ENCODE results near the gene SEPSECS.
A peak's percentile ranks its signal among the peaks of the same experiment; 100 is the strongest.

SEPSECS gene

DNA sequence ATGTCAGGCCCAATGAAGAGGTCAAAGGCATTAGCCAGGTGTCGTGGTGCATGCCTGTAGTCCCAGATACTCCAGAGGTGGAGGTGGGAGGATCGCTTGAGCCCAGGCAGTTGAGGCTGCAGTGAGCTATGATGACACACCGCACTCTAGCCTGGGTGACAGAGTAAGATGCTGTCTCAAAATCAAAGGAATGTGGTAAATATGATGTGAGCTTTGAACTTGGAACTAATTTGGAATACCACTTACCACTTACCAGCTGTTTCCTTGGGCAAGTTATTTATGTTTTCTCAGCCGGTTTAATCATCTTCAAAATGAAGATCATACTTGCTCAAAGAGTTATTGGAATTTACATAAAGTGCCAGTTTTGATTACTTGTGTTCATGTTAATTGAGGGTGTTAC lies 23.8 kb upstream of the SEPSECS start:
- Histone ChIP-seq H3K18ac (ENCODE audit: low read length) (no peak overlapping the region), H3K27me3 (ENCODE audit: insufficient read depth, low read length, poor library complexity) (no peaks in the 10 kb centered on the region)
- WGBS (ENCODE audit: extremely low coverage, insufficient coverage, low lambda C conversion rate) = no CpG with 5 or more reads among the region's 4 CpGs

DNA sequence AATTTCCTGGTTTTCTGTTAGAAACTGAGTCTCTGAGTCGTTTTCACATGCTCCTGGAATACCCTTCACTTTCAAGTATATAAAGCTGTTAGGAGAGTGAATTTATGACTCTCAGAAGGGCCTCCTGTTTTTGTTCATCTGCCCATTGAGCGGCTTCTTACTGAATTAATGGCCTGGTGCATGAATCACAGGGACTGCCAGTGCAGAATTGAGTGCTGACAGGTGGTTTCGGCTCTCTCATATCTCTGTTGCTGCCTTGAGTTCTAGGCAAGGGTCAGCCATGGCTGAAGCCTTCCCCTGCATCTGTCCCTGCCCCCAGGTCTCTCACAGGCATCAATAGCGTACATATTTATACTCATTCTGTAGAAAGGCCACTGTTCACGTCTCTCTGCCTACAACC lies 22.7 kb upstream of the SEPSECS start:
- no peak overlapping the region for H2BK5ac ChIP-seq (ENCODE audit: low read length)
- no peak overlapping the region for H3K27ac ChIP-seq (ENCODE audit: low read depth, low read length)
- H3K4me3 ChIP-seq (ENCODE audit: low read length) = no peak overlapping the region
- H2BK15ac ChIP-seq (replicated peaks; ENCODE audit: low read depth) = no peak overlapping the region
- no peak overlapping the region for H3K18ac ChIP-seq (ENCODE audit: low read length)
- H3K23ac ChIP-seq (ENCODE audit: low read length) = no peak overlapping the region
- H3K79me2 ChIP-seq (ENCODE audit: control insufficient read depth, insufficient read depth, low read length) = no peaks in the 10 kb centered on the region
- no peak overlapping the region for H3K4me2 ChIP-seq (ENCODE audit: low read length)
- no peak overlapping the region for H3K4ac ChIP-seq (ENCODE audit: low read depth, low read length)
- no peak overlapping the region for H3K9ac ChIP-seq (ENCODE audit: low read length)
- H3K56ac ChIP-seq (ENCODE audit: low read length) = no peak overlapping the region
- H4K5ac ChIP-seq (ENCODE audit: low read length) = no peak overlapping the region
- H2AK5ac ChIP-seq (ENCODE audit: low read length) = no peak overlapping the region
- WGBS (ENCODE audit: extremely low coverage, insufficient coverage, low lambda C conversion rate) = no CpG with 5 or more reads among the region's 5 CpGs
- DNase-seq = no peak
- no peak overlapping the region for H2BK120ac ChIP-seq (ENCODE audit: low read depth, low read length)
- no peak overlapping the region for H4K8ac ChIP-seq (ENCODE audit: low read depth, low read length)
- peaks cover 2% of the 10 kb centered on the region for H3K4me1 ChIP-seq (ENCODE audit: control insufficient read depth, low read depth, low read length)
- H3K27me3 ChIP-seq (ENCODE audit: insufficient read depth, low read length, poor library complexity) = no peaks in the 10 kb centered on the region
- no peaks in the 10 kb centered on the region for H3K79me1 ChIP-seq (ENCODE audit: low read length)
- H3K36me3 ChIP-seq (ENCODE audit: control insufficient read depth, insufficient read depth, low read length) = no peaks in the 10 kb centered on the region

More for the DNA sequence above, 23.8 kb upstream of the SEPSECS start:
- no peak overlapping the region for H3K27ac ChIP-seq (ENCODE audit: low read depth, low read length)
- H2BK120ac ChIP-seq (ENCODE audit: low read depth, low read length) = no peak overlapping the region
- no peak overlapping the region for H3K9ac ChIP-seq (ENCODE audit: low read length)
- no peak overlapping the region for H3K4me3 ChIP-seq (ENCODE audit: low read length)
- no peak overlapping the region for H3K23ac ChIP-seq (ENCODE audit: low read length)
- no peak overlapping the region for H3K4ac ChIP-seq (ENCODE audit: low read depth, low read length)
- no peaks in the 10 kb centered on the region for H3K36me3 ChIP-seq (ENCODE audit: control insufficient read depth, insufficient read depth, low read length)
- H3K56ac ChIP-seq (ENCODE audit: low read length) = no peak overlapping the region
- DNase-seq = peak; percentile 13
- H4K5ac ChIP-seq (ENCODE audit: low read length) = no peak overlapping the region
- peaks cover 2% of the 10 kb centered on the region for H3K4me1 ChIP-seq (ENCODE audit: control insufficient read depth, low read depth, low read length)
- no peak overlapping the region for H4K8ac ChIP-seq (ENCODE audit: low read depth, low read length)
- H2BK5ac ChIP-seq (ENCODE audit: low read length) = no peak overlapping the region
- H2AK5ac ChIP-seq (ENCODE audit: low read length) = no peak overlapping the region
- no peak overlapping the region for H3K4me2 ChIP-seq (ENCODE audit: low read length)
- no peaks in the 10 kb centered on the region for H3K79me2 ChIP-seq (ENCODE audit: control insufficient read depth, insufficient read depth, low read length)
- no peak overlapping the region for H2BK15ac ChIP-seq (replicated peaks; ENCODE audit: low read depth)
- H3K79me1 ChIP-seq (ENCODE audit: low read length) = no peaks in the 10 kb centered on the region

DNA sequence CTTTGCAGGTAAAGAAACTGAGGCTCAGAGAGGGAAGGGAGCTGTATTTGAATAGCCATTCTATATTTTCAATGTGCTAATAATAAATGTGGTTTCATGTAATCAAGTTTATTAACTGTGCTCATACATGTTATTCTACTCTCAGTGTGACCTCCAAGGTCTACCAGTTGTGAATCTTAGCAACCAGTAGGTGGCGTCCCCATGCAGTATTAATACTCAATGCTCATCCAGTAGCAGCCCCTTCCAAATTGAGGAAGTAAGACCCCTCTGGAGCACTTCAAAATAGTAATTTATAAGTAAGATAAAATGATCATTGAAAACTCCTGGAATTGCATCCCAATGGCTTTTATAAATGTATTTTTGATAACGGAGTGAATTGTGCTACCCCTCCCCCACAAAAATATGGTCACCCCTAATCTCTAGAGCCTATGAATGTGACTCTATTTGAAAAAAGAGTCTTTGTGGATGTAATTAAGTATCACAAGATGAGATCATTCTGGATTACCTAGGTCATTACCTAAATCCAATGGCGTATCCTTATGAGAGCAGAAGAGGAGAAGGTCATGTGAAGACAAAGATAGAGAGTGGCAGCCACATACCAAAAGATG lies 20.4 kb upstream of the SEPSECS start:
- Histone ChIP-seq H3K23ac (ENCODE audit: low read length) (no peak overlapping the region), H4K8ac (ENCODE audit: low read depth, low read length) (no peak overlapping the region), H3K79me1 (ENCODE audit: low read length) (no peaks in the 10 kb centered on the region), H3K18ac (ENCODE audit: low read length) (no peak overlapping the region), H3K4ac (ENCODE audit: low read depth, low read length) (no peak overlapping the region), H3K4me3 (ENCODE audit: low read length) (no peak overlapping the region), H3K4me2 (ENCODE audit: low read length) (no peak overlapping the region), H3K27me3 (ENCODE audit: insufficient read depth, low read length, poor library complexity) (no peaks in the 10 kb centered on the region), H2BK5ac (ENCODE audit: low read length) (no peak overlapping the region), H3K79me2 (ENCODE audit: control insufficient read depth, insufficient read depth, low read length) (no peaks in the 10 kb centered on the region), H2BK120ac (ENCODE audit: low read depth, low read length) (no peak overlapping the region), H3K56ac (ENCODE audit: low read length) (no peak overlapping the region), H3K36me3 (ENCODE audit: control insufficient read depth, insufficient read depth, low read length) (no peaks in the 10 kb centered on the region), H2BK15ac (replicated peaks; ENCODE audit: low read depth) (no peak overlapping the region), H4K5ac (ENCODE audit: low read length) (no peak overlapping the region), H3K9ac (ENCODE audit: low read length) (no peak overlapping the region), H3K4me1 (ENCODE audit: control insufficient read depth, low read depth, low read length) (peaks cover 2% of the 10 kb centered on the region), H3K27ac (ENCODE audit: low read depth, low read length) (no peak overlapping the region), H2AK5ac (ENCODE audit: low read length) (no peak overlapping the region)
- no CpG with 5 or more reads among the region's 3 CpGs for WGBS (ENCODE audit: extremely low coverage, insufficient coverage, low lambda C conversion rate)
- DNase-seq = peak; percentile 74

GRCh38 chr4:25178838-25179261 lies 18.6 kb upstream of the SEPSECS start:
- Histone ChIP-seq H3K18ac (ENCODE audit: low read length) (no peak overlapping the region), H2AK5ac (ENCODE audit: low read length) (no peak overlapping the region), H2BK120ac (ENCODE audit: low read depth, low read length) (no peak overlapping the region), H3K4me3 (ENCODE audit: low read length) (no peak overlapping the region), H4K5ac (ENCODE audit: low read length) (no peak overlapping the region), H3K27ac (ENCODE audit: low read depth, low read length) (no peak overlapping the region), H2BK5ac (ENCODE audit: low read length) (no peak overlapping the region), H4K8ac (ENCODE audit: low read depth, low read length) (no peak overlapping the region), H3K36me3 (ENCODE audit: control insufficient read depth, insufficient read depth, low read length) (no peaks in the 10 kb centered on the region), H3K4me2 (ENCODE audit: low read length) (no peak overlapping the region), H3K27me3 (ENCODE audit: insufficient read depth, low read length, poor library complexity) (no peaks in the 10 kb centered on the region), H3K23ac (ENCODE audit: low read length) (no peak overlapping the region), H3K56ac (ENCODE audit: low read length) (no peak overlapping the region), H3K79me2 (ENCODE audit: control insufficient read depth, insufficient read depth, low read length) (no peaks in the 10 kb centered on the region), H3K9ac (ENCODE audit: low read length) (no peak overlapping the region), H3K4me1 (ENCODE audit: control insufficient read depth, low read depth, low read length) (peaks cover 2% of the 10 kb centered on the region), H2BK15ac (replicated peaks; ENCODE audit: low read depth) (no peak overlapping the region), H3K4ac (ENCODE audit: low read depth, low read length) (no peak overlapping the region), H3K79me1 (ENCODE audit: low read length) (no peaks in the 10 kb centered on the region)
- no peak for DNase-seq
- WGBS (ENCODE audit: extremely low coverage, insufficient coverage, low lambda C conversion rate) = no CpG with 5 or more reads among the region's 3 CpGs

DNA sequence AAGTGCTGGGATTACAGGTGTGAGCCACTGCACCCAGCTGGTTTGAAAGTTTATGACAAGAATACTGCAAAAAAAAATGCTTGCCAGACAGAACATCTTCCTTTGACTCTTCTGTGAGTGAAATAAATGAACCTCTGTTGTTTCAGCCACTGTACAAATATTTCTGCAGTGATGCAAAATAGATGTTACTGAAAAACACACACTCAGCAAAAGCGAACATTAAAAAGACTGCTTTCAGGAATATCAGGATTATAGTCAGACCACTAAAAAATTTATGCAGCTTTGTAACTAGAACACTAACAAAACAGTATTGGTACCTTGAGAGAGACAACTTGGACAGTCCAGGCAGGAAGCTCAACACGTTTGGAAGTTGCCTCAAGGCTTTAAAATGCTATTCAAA lies 16.9 kb upstream of the SEPSECS start:
- H3K4ac ChIP-seq (ENCODE audit: low read depth, low read length) = no peak overlapping the region
- no peak overlapping the region for H3K27ac ChIP-seq (ENCODE audit: low read depth, low read length)
- H3K56ac ChIP-seq (ENCODE audit: low read length) = no peak overlapping the region
- no peak overlapping the region for H3K9ac ChIP-seq (ENCODE audit: low read length)
- no CpG with 5 or more reads among the region's 2 CpGs for WGBS (ENCODE audit: extremely low coverage, insufficient coverage, low lambda C conversion rate)
- no peak overlapping the region for H3K4me3 ChIP-seq (ENCODE audit: low read length)
- H3K79me1 ChIP-seq (ENCODE audit: low read length) = no peaks in the 10 kb centered on the region
- H3K23ac ChIP-seq (ENCODE audit: low read length) = no peak overlapping the region
- H2AK5ac ChIP-seq (ENCODE audit: low read length) = no peak overlapping the region
- H3K4me2 ChIP-seq (ENCODE audit: low read length) = no peak overlapping the region
- H3K36me3 ChIP-seq (ENCODE audit: control insufficient read depth, insufficient read depth, low read length) = no peaks in the 10 kb centered on the region
- no peaks in the 10 kb centered on the region for H3K4me1 ChIP-seq (ENCODE audit: control insufficient read depth, low read depth, low read length)
- no peak overlapping the region for H4K5ac ChIP-seq (ENCODE audit: low read length)
- no peak overlapping the region for H2BK120ac ChIP-seq (ENCODE audit: low read depth, low read length)
- H3K18ac ChIP-seq (ENCODE audit: low read length) = no peak overlapping the region
- H2BK15ac ChIP-seq (replicated peaks; ENCODE audit: low read depth) = no peak overlapping the region
- H3K27me3 ChIP-seq (ENCODE audit: insufficient read depth, low read length, poor library complexity) = no peaks in the 10 kb centered on the region
- no peak for DNase-seq
- no peaks in the 10 kb centered on the region for H3K79me2 ChIP-seq (ENCODE audit: control insufficient read depth, insufficient read depth, low read length)
- H2BK5ac ChIP-seq (ENCODE audit: low read length) = no peak overlapping the region
- no peak overlapping the region for H4K8ac ChIP-seq (ENCODE audit: low read depth, low read length)

DNA sequence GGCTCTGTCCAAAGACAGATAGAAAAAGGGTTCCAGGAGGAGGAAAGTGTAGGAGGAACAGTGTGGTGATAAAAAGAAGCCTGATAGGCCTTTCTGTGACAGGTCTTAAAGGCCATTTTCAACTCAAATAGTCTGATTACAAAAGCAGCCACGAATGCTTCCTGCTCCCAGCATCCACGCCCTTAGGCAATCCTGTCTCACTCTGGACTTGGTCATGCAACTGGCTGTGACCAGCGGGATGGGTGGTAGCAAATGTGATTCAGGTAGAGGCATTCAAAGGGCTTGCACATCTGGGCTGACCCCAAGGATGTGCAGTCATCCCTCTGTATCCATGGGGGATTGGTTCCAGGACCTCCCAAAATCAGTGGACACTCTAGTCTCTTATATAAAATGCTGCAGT lies 14.4 kb upstream of the SEPSECS start:
- Histone ChIP-seq H2BK15ac (replicated peaks; ENCODE audit: low read depth) (no peak overlapping the region), H3K56ac (ENCODE audit: low read length) (no peak overlapping the region), H3K79me1 (ENCODE audit: low read length) (no peaks in the 10 kb centered on the region), H3K23ac (ENCODE audit: low read length) (no peak overlapping the region), H4K5ac (ENCODE audit: low read length) (no peak overlapping the region), H2BK5ac (ENCODE audit: low read length) (no peak overlapping the region), H3K27me3 (ENCODE audit: insufficient read depth, low read length, poor library complexity) (no peaks in the 10 kb centered on the region), H3K4me2 (ENCODE audit: low read length) (no peak overlapping the region), H3K4me3 (ENCODE audit: low read length) (no peak overlapping the region), H4K8ac (ENCODE audit: low read depth, low read length) (no peak overlapping the region), H3K4ac (ENCODE audit: low read depth, low read length) (no peak overlapping the region), H3K27ac (ENCODE audit: low read depth, low read length) (no peak overlapping the region), H3K4me1 (ENCODE audit: control insufficient read depth, low read depth, low read length) (no peaks in the 10 kb centered on the region), H3K79me2 (ENCODE audit: control insufficient read depth, insufficient read depth, low read length) (no peaks in the 10 kb centered on the region), H2BK120ac (ENCODE audit: low read depth, low read length) (no peak overlapping the region), H3K9ac (ENCODE audit: low read length) (no peak overlapping the region), H2AK5ac (ENCODE audit: low read length) (no peak overlapping the region), H3K18ac (ENCODE audit: low read length) (no peak overlapping the region), H3K36me3 (ENCODE audit: control insufficient read depth, insufficient read depth, low read length) (no peaks in the 10 kb centered on the region)
- peak; percentile 62 for DNase-seq
- WGBS (ENCODE audit: extremely low coverage, insufficient coverage, low lambda C conversion rate) = no CpG with 5 or more reads among the region's 3 CpGs
